Suprapubic skin (tissue), 3 donors: Measurements from ENCODE around the gene TSACC.

ENCODE experiments used
- POLR2AphosphoS5 ChIP-seq, 3 donors: sonication (generic); formaldehyde crosslinking; IDR thresholded peaks; one replicate each; pipeline ENCODE4 v1.6.1; 2017; ENCODE audit warnings: antibody characterized with exemption in 3 of 3
- TF ChIP-seq, protein P1 (sequence below), 2 donors: fragments of 200-600 bp in 1 of 2; fragments of 450-650 bp in 1 of 2; sonication (generic) in 1 of 2; IDR thresholded peaks; one replicate each; pipeline ENCODE4 v1.5.1; 2016 to 2019; ENCODE audit warnings: antibody characterized with exemption in 2 of 2, mild to moderate bottlenecking in 1 of 2, moderate library complexity in 1 of 2

DNA sequence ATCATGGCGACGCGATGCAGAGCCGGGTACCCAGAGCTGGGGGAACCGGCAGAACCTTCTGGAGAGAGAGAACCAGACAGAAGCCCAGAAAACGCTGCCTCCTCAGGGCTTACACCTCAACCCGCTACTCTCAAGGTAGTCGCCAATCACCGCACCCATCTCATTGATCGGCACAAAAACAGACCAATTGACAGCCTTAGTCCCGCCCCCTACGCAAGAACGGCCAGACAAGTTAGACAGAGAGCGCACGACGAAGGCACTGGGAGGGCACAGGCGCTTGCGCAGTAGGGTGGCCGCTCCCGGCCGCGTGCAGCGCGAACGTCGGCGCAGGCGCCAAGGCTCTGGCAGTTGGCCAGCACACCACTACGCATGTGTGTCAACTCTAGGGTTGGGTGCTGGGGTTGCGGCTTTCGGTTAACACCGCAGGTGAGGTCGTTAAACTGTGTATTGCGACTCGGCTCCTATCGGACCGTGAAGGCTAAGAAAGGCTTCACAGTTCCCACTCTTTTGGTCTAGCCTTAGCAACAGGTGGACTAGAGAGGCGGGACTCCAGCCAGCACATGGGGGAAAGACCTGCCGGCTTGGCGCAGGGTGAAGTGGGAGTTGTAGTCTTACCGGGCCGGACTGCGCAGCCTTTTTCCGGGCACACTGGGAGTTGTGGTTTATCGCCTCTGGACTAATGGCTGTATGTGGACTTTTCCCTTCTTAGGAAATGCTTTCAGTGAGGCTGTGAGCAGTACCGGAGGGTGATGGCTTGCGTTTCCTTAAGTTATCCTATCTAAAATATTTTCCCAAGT, at the start of gene TSACC, which contains the start of gene CCT3:
- TF ChIP-seq, protein P1, sequence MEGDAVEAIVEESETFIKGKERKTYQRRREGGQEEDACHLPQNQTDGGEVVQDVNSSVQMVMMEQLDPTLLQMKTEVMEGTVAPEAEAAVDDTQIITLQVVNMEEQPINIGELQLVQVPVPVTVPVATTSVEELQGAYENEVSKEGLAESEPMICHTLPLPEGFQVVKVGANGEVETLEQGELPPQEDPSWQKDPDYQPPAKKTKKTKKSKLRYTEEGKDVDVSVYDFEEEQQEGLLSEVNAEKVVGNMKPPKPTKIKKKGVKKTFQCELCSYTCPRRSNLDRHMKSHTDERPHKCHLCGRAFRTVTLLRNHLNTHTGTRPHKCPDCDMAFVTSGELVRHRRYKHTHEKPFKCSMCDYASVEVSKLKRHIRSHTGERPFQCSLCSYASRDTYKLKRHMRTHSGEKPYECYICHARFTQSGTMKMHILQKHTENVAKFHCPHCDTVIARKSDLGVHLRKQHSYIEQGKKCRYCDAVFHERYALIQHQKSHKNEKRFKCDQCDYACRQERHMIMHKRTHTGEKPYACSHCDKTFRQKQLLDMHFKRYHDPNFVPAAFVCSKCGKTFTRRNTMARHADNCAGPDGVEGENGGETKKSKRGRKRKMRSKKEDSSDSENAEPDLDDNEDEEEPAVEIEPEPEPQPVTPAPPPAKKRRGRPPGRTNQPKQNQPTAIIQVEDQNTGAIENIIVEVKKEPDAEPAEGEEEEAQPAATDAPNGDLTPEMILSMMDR (IDR thresholded peaks at IDR 0.05), result no peak
- TF ChIP-seq POLR2AphosphoS5 (IDR thresholded peaks at IDR 0.05), result peak in 2 of 3 donors; percentile 51 to 80
